Panc1 (cell line): ENCODE measurements around the gene BCO1.

Source experiments
- POLR2AphosphoS5 ChIP-seq: IDR thresholded peaks from 2 replicates; pipeline ENCODE4 v1.6.1; 2012; ENCODE audit warnings: mild to moderate bottlenecking, low read depth, low read length, moderate library complexity
- REST ChIP-seq, 2 experiments: IDR thresholded peaks; 2 replicates each; pipeline ENCODE4 v1.6.1; 2011 to 2012; ENCODE audit warnings: low read depth in 2 of 2, control low read depth in 1 of 2, low read length in 1 of 2, mild to moderate bottlenecking in 1 of 2, moderate library complexity in 1 of 2; ENCODE audit not compliant: insufficient read depth in 1 of 2
- SIN3A ChIP-seq: IDR thresholded peaks from 2 replicates; pipeline ENCODE4 v1.6.1; 2012; ENCODE audit warnings: low read depth, mild to moderate bottlenecking, low read length, moderate library complexity, borderline replicate concordance; ENCODE audit not compliant: insufficient read depth
- TCF7L2 ChIP-seq: IDR thresholded peaks from 2 replicates; pipeline ENCODE4 v1.6.1; 2011; ENCODE audit warnings: mild to moderate bottlenecking, low read depth, low read length, inconsistent platforms
- TF ChIP-seq, protein P1 (sequence below): fragments of 450-650 bp; IDR thresholded peaks from 2 replicates; pipeline ENCODE4 v1.5.1; 2017; ENCODE audit warnings: mild to moderate bottlenecking

- TF ChIP-seq, protein P1, sequence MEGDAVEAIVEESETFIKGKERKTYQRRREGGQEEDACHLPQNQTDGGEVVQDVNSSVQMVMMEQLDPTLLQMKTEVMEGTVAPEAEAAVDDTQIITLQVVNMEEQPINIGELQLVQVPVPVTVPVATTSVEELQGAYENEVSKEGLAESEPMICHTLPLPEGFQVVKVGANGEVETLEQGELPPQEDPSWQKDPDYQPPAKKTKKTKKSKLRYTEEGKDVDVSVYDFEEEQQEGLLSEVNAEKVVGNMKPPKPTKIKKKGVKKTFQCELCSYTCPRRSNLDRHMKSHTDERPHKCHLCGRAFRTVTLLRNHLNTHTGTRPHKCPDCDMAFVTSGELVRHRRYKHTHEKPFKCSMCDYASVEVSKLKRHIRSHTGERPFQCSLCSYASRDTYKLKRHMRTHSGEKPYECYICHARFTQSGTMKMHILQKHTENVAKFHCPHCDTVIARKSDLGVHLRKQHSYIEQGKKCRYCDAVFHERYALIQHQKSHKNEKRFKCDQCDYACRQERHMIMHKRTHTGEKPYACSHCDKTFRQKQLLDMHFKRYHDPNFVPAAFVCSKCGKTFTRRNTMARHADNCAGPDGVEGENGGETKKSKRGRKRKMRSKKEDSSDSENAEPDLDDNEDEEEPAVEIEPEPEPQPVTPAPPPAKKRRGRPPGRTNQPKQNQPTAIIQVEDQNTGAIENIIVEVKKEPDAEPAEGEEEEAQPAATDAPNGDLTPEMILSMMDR = no peak
- TF ChIP-seq REST (IDR thresholded peaks at IDR 0.05; ENCODE audit: insufficient read depth in 1 of 2, low read depth in 2 of 2, low read length in 1 of 2) (no peak), POLR2AphosphoS5 (no peak), SIN3A (no peak), TCF7L2 (no peak)
Measured at GRCh38 chr16:81286190-81286589, 47.7 kb downstream of the BCO1 start.
